ENCODE results near the gene CYGB.
A peak's percentile ranks its signal among the peaks of the same experiment; 100 is the strongest.
"Not testable (repeated sequence)": the region's sequence is repeated elsewhere in the genome, so short reads cannot be mapped to it uniquely, and the experiment has no call there.

Gene CYGB

DNA sequence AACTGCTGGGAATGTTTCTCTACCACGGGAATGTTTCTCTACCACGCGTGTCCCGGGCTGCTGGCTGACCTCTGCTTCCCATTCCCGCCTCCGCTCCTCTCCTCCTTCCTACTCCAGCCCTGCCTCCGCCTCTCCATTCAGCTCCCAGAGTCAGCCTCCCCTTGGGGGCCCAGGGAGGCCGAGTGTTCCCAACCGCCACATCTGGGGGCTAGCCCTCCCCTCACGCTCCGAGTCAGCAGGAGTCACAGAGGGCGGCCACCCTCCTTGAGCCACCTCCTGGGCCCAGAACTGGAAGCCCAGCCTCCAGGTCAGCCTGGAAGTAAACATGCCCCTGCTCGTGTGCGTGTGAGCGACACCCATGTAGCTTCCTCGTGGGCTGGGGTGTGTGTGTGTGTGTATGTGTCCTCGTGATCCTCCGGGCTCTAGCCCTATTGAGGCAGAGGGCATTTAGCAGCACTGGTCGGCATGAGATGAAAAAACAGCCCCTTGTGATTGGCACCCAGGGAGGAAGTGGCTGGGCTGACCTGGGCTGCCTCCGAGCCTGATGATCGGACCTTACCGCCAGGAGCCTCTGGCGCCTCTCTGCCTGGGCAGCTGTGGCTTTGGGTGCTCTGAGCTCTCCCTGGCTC lies 7.3 kb downstream of the CYGB start:
- TF ChIP-seq CTCF (IDR thresholded peaks at IDR 0.05; ENCODE audit: low read depth, low read length) = no peak
- TF ChIP-seq POLR2A (IDR thresholded peaks at IDR 0.05; ENCODE audit: extremely low read depth, insufficient read length) = no peak
- no peak for TF ChIP-seq MYC (IDR thresholded peaks at IDR 0.05; ENCODE audit: low read depth, low read length)
- TF ChIP-seq, protein P1, sequence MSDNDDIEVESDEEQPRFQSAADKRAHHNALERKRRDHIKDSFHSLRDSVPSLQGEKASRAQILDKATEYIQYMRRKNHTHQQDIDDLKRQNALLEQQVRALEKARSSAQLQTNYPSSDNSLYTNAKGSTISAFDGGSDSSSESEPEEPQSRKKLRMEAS (IDR thresholded peaks at IDR 0.05; ENCODE audit: low read depth, low read length) = no peak
- peak; percentile 57 for DNase-seq (ENCODE audit: low read depth)
- no peak overlapping the region for H3K4me3 ChIP-seq (ENCODE audit: low read depth, low read length)

- peak; percentile 92 for DNase-seq (ENCODE audit: low read depth)
These were observed 8.1 kb downstream of the CYGB start for GRCh38 chr17:76529224-76530094.

GRCh38 chr17:76528528-76529223 lies 8.8 kb downstream of the CYGB start:
- TF ChIP-seq, protein P1 (IDR thresholded peaks at IDR 0.05; ENCODE audit: low read depth, low read length) = no peak
- TF ChIP-seq MYC (IDR thresholded peaks at IDR 0.05; ENCODE audit: low read depth, low read length) (no peak), CTCF (IDR thresholded peaks at IDR 0.05; ENCODE audit: low read depth, low read length) (peak; percentile 3), POLR2A (IDR thresholded peaks at IDR 0.05; ENCODE audit: extremely low read depth, insufficient read length) (no peak)
- no peak overlapping the region for H3K4me3 ChIP-seq (ENCODE audit: low read depth, low read length)
- DNase-seq (ENCODE audit: low read depth) = peak; percentile 71

More at GRCh38 chr17:76529224-76530094, 8.1 kb downstream of the CYGB start:
- no peak overlapping the region for H3K4me3 ChIP-seq (ENCODE audit: low read depth, low read length)
- TF ChIP-seq POLR2A (IDR thresholded peaks at IDR 0.05; ENCODE audit: extremely low read depth, insufficient read length) (no peak), CTCF (IDR thresholded peaks at IDR 0.05; ENCODE audit: low read depth, low read length) (no peak), MYC (IDR thresholded peaks at IDR 0.05; ENCODE audit: low read depth, low read length) (0 out of 2 replicates have a peak, but pooled peaks have one; percentile 45)
- TF ChIP-seq, protein P1 (IDR thresholded peaks at IDR 0.05; ENCODE audit: low read depth, low read length) = no peak

- DNase-seq (ENCODE audit: low read depth) = peak; percentile 75
- no peak for TF ChIP-seq MYC (IDR thresholded peaks at IDR 0.05; ENCODE audit: low read depth, low read length)
- TF ChIP-seq CTCF (IDR thresholded peaks at IDR 0.05; ENCODE audit: low read depth, low read length) = no peak
- TF ChIP-seq, protein P1 (IDR thresholded peaks at IDR 0.05; ENCODE audit: low read depth, low read length) = no peak
- TF ChIP-seq POLR2A (IDR thresholded peaks at IDR 0.05; ENCODE audit: extremely low read depth, insufficient read length) = no peak
- no peak overlapping the region for H3K4me3 ChIP-seq (ENCODE audit: low read depth, low read length)
These were observed 9.4 kb downstream of the CYGB start for GRCh38 chr17:76528156-76528527.

DNA sequence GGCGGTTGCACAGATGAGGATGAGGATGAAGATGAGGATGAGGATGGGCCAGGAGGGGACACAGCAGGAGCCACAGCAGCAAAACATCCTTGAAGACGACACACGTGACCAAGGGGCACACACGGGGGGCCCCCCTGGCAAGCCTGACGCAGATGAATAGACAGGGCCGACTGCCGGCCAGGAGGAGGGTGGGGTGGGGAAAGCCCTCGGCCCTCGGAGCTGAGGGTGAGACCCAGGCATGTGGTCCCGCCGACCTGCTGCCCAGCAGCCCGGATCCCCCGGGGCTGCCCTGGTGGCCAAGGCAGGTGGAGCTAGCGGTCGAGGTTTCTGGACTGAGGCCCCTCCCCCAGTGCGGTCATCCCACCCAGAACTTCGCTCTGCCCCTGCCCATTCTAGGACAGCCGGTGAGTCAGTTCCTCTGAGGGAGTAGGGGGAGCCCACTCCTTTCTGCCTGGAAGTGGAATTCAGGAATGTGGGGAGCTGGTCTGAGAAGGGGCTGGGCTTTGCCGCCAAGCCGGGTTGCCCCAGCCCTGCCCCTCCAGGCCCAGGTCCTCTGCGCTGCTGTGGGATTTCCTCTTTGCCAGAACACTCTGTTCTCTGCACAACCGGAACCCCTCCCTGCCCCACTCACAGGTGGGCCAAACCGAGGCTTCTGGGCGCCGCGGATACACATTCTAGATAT lies 9.9 kb downstream of the CYGB start:
- TF ChIP-seq POLR2A (IDR thresholded peaks at IDR 0.05; ENCODE audit: extremely low read depth, insufficient read length) (no peak), CTCF (IDR thresholded peaks at IDR 0.05; ENCODE audit: low read depth, low read length) (no peak), MYC (IDR thresholded peaks at IDR 0.05; ENCODE audit: low read depth, low read length) (no peak)
- no peak for DNase-seq (ENCODE audit: low read depth)
- no peak overlapping the region for H3K4me3 ChIP-seq (ENCODE audit: low read depth, low read length)

- H3K4me3 ChIP-seq (ENCODE audit: low read depth, low read length); DNase-seq (ENCODE audit: low read depth): not testable (repeated sequence)
These were observed 10.5 kb downstream of the CYGB start for GRCh38 chr17:76527016-76527415.

GRCh38 chr17:76525513-76525833 lies 12.0 kb downstream of the CYGB start:
- not testable (repeated sequence) for DNase-seq (ENCODE audit: low read depth); H3K4me3 ChIP-seq (ENCODE audit: low read depth, low read length)
